Neuronal stem cell (in vitro differentiated cells): ENCODE measurements around the gene PLEKHA6.
A peak's percentile ranks its signal among the peaks of the same experiment; 100 is the strongest.

Experiments used
- DNase-seq: peaks from one replicate; pipeline ENCODE4 v3.0.0-alpha.2; 2013; ENCODE audit warnings: low spot score
- H2AFZ ChIP-seq: one replicate; pipeline ENCODE4 v1.6.1; 2013; ENCODE audit warnings: mild to moderate bottlenecking, low read length, inconsistent platforms
- H2AK5ac ChIP-seq: 2 replicates; pipeline ENCODE4 v1.6.1; 2013; ENCODE audit warnings: low read depth, mild to moderate bottlenecking, inconsistent platforms, low read length, moderate library complexity, mixed read lengths
- H2BK120ac ChIP-seq: 2 replicates; pipeline ENCODE4 v1.6.1; 2013; ENCODE audit warnings: low read depth, mild to moderate bottlenecking, inconsistent platforms, low read length, moderate library complexity, mixed read lengths
- H2BK12ac ChIP-seq: one replicate; pipeline ENCODE4 v1.6.1; 2013; ENCODE audit warnings: low read length, inconsistent platforms
- H2BK15ac ChIP-seq: 2 replicates; pipeline ENCODE4 v1.6.1; 2013; ENCODE audit warnings: mild to moderate bottlenecking, low read length, inconsistent platforms, mixed read lengths
- H2BK5ac ChIP-seq: one replicate; pipeline ENCODE4 v1.6.1; 2013; ENCODE audit warnings: inconsistent platforms, mild to moderate bottlenecking, low read length, moderate library complexity
- H3K14ac ChIP-seq: one replicate; pipeline ENCODE4 v1.6.1; 2013; ENCODE audit warnings: low read length, inconsistent platforms
- H3K18ac ChIP-seq: 2 replicates; pipeline ENCODE4 v1.6.1; 2013; ENCODE audit warnings: low read length, inconsistent platforms
- H3K23ac ChIP-seq: 2 replicates; pipeline ENCODE4 v1.6.1; 2013; ENCODE audit warnings: low read depth, mild to moderate bottlenecking, mixed read lengths, low read length, inconsistent platforms; ENCODE audit not compliant: poor library complexity
- H3K27ac ChIP-seq: replicated peaks from 3 replicates; pipeline ENCODE4 v1.5.1; 2013; ENCODE audit warnings: low read length, inconsistent platforms
- H3K27me3 ChIP-seq, 3 experiments: 2 replicates each; pipeline ENCODE4 v1.6.1; 2013; ENCODE audit warnings: low read length in 3 of 3, mild to moderate bottlenecking in 2 of 3, inconsistent platforms in 1 of 3, low read depth in 1 of 3, mixed read lengths in 1 of 3, moderate library complexity in 1 of 3; ENCODE audit not compliant: control insufficient read depth in 3 of 3, insufficient read depth in 3 of 3
- H3K36me3 ChIP-seq, 2 donors: replicated peaks in 1 of 2; 2 replicates each; pipeline ENCODE4 v1.6.1; 2013; ENCODE audit warnings: low read length in 2 of 2; ENCODE audit not compliant: control insufficient read depth in 2 of 2, insufficient read depth in 2 of 2
- H3K4ac ChIP-seq: 2 replicates; pipeline ENCODE4 v1.6.1; 2013; ENCODE audit warnings: inconsistent platforms, mild to moderate bottlenecking, low read length, moderate library complexity
- H3K4me1 ChIP-seq, 2 donors: 1 replicate in 1 of 2; 2 replicates in 1 of 2; pipeline ENCODE4 v1.6.1; 2013; ENCODE audit warnings: low read length in 2 of 2, low read depth in 1 of 2; ENCODE audit not compliant: control insufficient read depth in 2 of 2, insufficient read depth in 1 of 2
- H3K4me2 ChIP-seq: one replicate; pipeline ENCODE4 v1.6.1; 2013; ENCODE audit warnings: mild to moderate bottlenecking, low read length, inconsistent platforms; ENCODE audit not compliant: insufficient read depth, poor library complexity, severe bottlenecking
- H3K4me3 ChIP-seq, 2 donors: 2 replicates each; pipeline ENCODE4 v1.5.1; 2013; ENCODE audit warnings: low read length in 2 of 2, mild to moderate bottlenecking in 2 of 2, inconsistent platforms in 1 of 2, moderate library complexity in 1 of 2
- H3K79me1 ChIP-seq: one replicate; pipeline ENCODE4 v1.6.1; 2013; ENCODE audit warnings: low read depth, mild to moderate bottlenecking, inconsistent platforms, low read length, moderate library complexity
- H3K9ac ChIP-seq: one replicate; pipeline ENCODE4 v1.6.1; 2013; ENCODE audit warnings: mild to moderate bottlenecking, low read depth, low read length, inconsistent platforms; ENCODE audit not compliant: poor library complexity
- H3K9me3 ChIP-seq, 2 donors: replicated peaks in 1 of 2; 2 replicates each; pipeline versions ENCODE3 to v1.6.1; 2013; ENCODE audit warnings: low read length in 2 of 2, mild to moderate bottlenecking in 2 of 2, inconsistent platforms in 1 of 2, low read depth in 1 of 2, mixed read lengths in 1 of 2, moderate library complexity in 1 of 2; ENCODE audit not compliant: control insufficient read depth in 2 of 2, insufficient read depth in 1 of 2
- H4K8ac ChIP-seq: one replicate; pipeline ENCODE4 v1.6.1; 2013; ENCODE audit warnings: low read depth, mild to moderate bottlenecking, inconsistent platforms, low read length, moderate library complexity
- H4K91ac ChIP-seq: one replicate; pipeline ENCODE4 v1.6.1; 2013; ENCODE audit warnings: low read length, low read depth, mild to moderate bottlenecking, inconsistent platforms; ENCODE audit not compliant: poor library complexity
- WGBS, 2 donors: extraction: QIAGEN DNeasy Blood & Tissue Kit; methylation state at CpG; one replicate each; pipeline ENCODE4 v1.1.7; 2013; ENCODE audit warnings: missing lambda C conversion rate in 2 of 2, mixed read lengths in 1 of 2; ENCODE audit not compliant: insufficient read length in 2 of 2, insufficient replicate concordance in 1 of 2; ENCODE audit errors: extremely low coverage in 2 of 2; 5-methylcytosine and 5-hydroxymethylcytosine counted together

Gene PLEKHA6

GRCh38 chr1:204255225-204255624 is 104.5 kb downstream of the PLEKHA6 start:
- Histone ChIP-seq H2BK12ac (no peak overlapping the region), H4K8ac (no peak overlapping the region), H2BK5ac (no peak overlapping the region), H3K4ac (no peak overlapping the region), H3K27ac (no peak overlapping the region), H3K9me3 (no peaks in the 10 kb centered on the region), H2AK5ac (no peak overlapping the region), H3K4me1 (peaks cover 15 to 31% of the 10 kb centered on the region in 2 donors), H3K79me1 (no peaks in the 10 kb centered on the region), H3K18ac (no peak overlapping the region), H3K14ac (no peak overlapping the region), H2BK120ac (no peak overlapping the region), H4K91ac (no peak overlapping the region), H3K23ac (no peak overlapping the region), H3K9ac (no peak overlapping the region), H2AFZ (no peak overlapping the region), H3K27me3 (no peaks in the 10 kb centered on the region), H3K36me3 (peaks cover 0 to 26% of the 10 kb centered on the region in 2 donors), H3K4me2 (no peak overlapping the region), H2BK15ac (no peak overlapping the region), H3K4me3 (no peak overlapping the region)
- no CpG with 5 or more reads among the region's 5 CpGs for WGBS, 2 donors
- no peak for DNase-seq

- H2BK5ac ChIP-seq = no peak overlapping the region
- H2BK120ac ChIP-seq = no peak overlapping the region
- H3K9ac ChIP-seq = no peak overlapping the region
- H3K4ac ChIP-seq = no peak overlapping the region
- H2BK12ac ChIP-seq = no peak overlapping the region
- no peaks in the 10 kb centered on the region for H3K27me3 ChIP-seq
- no peak overlapping the region for H4K91ac ChIP-seq
- no peak for DNase-seq
- H3K27ac ChIP-seq = no peak overlapping the region
- no CpG with 5 or more reads among the region's 7 CpGs for WGBS, 2 donors
- H3K14ac ChIP-seq = no peak overlapping the region
- no peaks in the 10 kb centered on the region for H3K79me1 ChIP-seq
- H3K4me1 ChIP-seq = peaks cover 15 to 31% of the 10 kb centered on the region in 2 donors
- no peak overlapping the region for H4K8ac ChIP-seq
- H3K18ac ChIP-seq = no peak overlapping the region
- no peak overlapping the region for H2AFZ ChIP-seq
- H2BK15ac ChIP-seq = no peak overlapping the region
- H2AK5ac ChIP-seq = no peak overlapping the region
- H3K36me3 ChIP-seq = peaks cover 0 to 19% of the 10 kb centered on the region in 2 donors
- no peak overlapping the region for H3K23ac ChIP-seq
- no peak overlapping the region for H3K4me3 ChIP-seq
- no peaks in the 10 kb centered on the region for H3K9me3 ChIP-seq
- H3K4me2 ChIP-seq = no peak overlapping the region
Observed at GRCh38 chr1:204254031-204254661, 105.6 kb downstream of the PLEKHA6 start.

- H3K14ac ChIP-seq = no peak overlapping the region
- no peak overlapping the region for H2BK12ac ChIP-seq
- no peak overlapping the region for H2BK120ac ChIP-seq
- no peak overlapping the region for H4K91ac ChIP-seq
- no peak overlapping the region for H2AK5ac ChIP-seq
- H3K27me3 ChIP-seq = no peaks in the 10 kb centered on the region
- H3K4me2 ChIP-seq = no peak overlapping the region
- H3K18ac ChIP-seq = no peak overlapping the region
- H3K4me3 ChIP-seq = no peak overlapping the region
- peak overlapping the region; percentile 27 for H2BK5ac ChIP-seq
- H3K4me1 ChIP-seq = peaks cover 15 to 31% of the 10 kb centered on the region in 2 donors
- H4K8ac ChIP-seq = no peak overlapping the region
- no peak overlapping the region for H3K27ac ChIP-seq
- no peak overlapping the region for H3K23ac ChIP-seq
- no peak overlapping the region for H3K4ac ChIP-seq
- no peak overlapping the region for H2BK15ac ChIP-seq
- H3K36me3 ChIP-seq = peaks cover 0 to 20% of the 10 kb centered on the region in 2 donors
- no peaks in the 10 kb centered on the region for H3K79me1 ChIP-seq
- no peak overlapping the region for H3K9ac ChIP-seq
- no peaks in the 10 kb centered on the region for H3K9me3 ChIP-seq
- DNase-seq = no peak
- H2AFZ ChIP-seq = no peak overlapping the region
- WGBS, 2 donors = no CpG with 5 or more reads among the region's 6 CpGs
Observed at GRCh38 chr1:204251926-204252689, 107.6 kb downstream of the PLEKHA6 start.

GRCh38 chr1:204251286-204251685 is 108.4 kb downstream of the PLEKHA6 start:
- Histone ChIP-seq H2AFZ (no peak overlapping the region), H3K27ac (no peak overlapping the region), H3K4me2 (no peak overlapping the region), H2BK5ac (peak overlapping the region; percentile 27), H3K18ac (no peak overlapping the region), H3K4ac (no peak overlapping the region), H2BK120ac (peak overlapping the region; percentile 63), H3K79me1 (no peaks in the 10 kb centered on the region), H3K9me3 (no peaks in the 10 kb centered on the region), H2BK12ac (no peak overlapping the region), H2AK5ac (no peak overlapping the region), H2BK15ac (no peak overlapping the region), H3K27me3 (no peaks in the 10 kb centered on the region), H3K14ac (no peak overlapping the region), H4K91ac (peak overlapping the region; percentile 5), H4K8ac (no peak overlapping the region), H3K23ac (no peak overlapping the region), H3K4me3 (no peak overlapping the region), H3K4me1 (peaks cover 15 to 28% of the 10 kb centered on the region in 2 donors), H3K36me3 (peaks cover 0 to 15% of the 10 kb centered on the region in 2 donors), H3K9ac (no peak overlapping the region)
- DNase-seq = no peak
- WGBS, 2 donors = no CpG with 5 or more reads among the region's 7 CpGs
